HG03378 (cell line): ENCODE results near the gene NXPH1.

Experiments used
- ATAC-seq: cut with Tn5 transposase; IDR thresholded peaks from one replicate; pipeline ENCODE4 v1.9.1; 2021; ENCODE audit warnings: mild to moderate bottlenecking, moderate library complexity; ENCODE audit not compliant: unreplicated experiment

The NXPH1 gene

DNA sequence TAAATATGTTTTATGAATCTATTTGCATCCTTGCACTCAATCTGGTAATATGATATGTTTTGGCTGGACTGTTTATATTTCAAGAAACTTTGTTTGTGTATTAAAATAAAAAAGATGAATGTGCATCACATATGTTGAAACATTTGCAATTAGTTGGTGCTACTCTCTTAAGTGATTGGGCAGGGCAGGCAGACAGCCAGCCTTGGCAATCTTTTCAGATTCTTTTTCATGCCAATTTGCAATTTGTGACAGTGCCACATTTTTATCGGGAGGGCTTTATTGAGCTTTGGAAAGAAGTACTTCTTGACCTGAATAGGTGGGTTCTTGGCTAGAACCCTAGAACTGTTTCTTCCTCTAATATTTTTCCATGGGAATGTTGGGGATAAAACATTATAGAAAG is 152.2 kb downstream of the NXPH1 start:
- no peak for ATAC-seq

- ATAC-seq: no peak
Measured at GRCh38 chr7:8590225-8590624, 156.8 kb downstream of the NXPH1 start.

GRCh38 chr7:8590791-8591190 is 157.4 kb downstream of the NXPH1 start:
- ATAC-seq: no peak

GRCh38 chr7:8591289-8591688 is 157.9 kb downstream of the NXPH1 start:
- ATAC-seq: no peak

DNA sequence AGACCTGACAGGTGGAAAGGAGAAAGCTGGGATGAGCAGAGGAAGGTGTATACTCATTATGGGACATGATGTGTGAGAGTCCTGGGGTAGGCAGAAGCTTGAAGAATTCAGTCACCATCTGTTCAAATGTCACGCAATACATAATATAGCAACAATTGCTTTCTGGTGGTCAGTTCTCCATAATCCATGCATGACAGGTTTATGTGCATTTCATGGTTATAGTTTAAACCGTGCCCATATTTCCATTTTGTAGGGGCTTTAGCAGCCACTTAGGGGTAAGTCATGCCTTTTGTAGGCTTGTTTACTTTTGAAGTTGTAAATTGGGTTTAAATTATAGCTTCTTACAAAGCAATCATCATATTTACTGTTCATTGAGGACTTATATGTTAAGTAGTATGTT is 158.8 kb downstream of the NXPH1 start:
- ATAC-seq: no peak

- no peak for ATAC-seq
Measured at GRCh38 chr7:8594115-8594514, 160.7 kb downstream of the NXPH1 start.

GRCh38 chr7:8597565-8597964 is 164.2 kb downstream of the NXPH1 start:
- ATAC-seq: no peak

DNA sequence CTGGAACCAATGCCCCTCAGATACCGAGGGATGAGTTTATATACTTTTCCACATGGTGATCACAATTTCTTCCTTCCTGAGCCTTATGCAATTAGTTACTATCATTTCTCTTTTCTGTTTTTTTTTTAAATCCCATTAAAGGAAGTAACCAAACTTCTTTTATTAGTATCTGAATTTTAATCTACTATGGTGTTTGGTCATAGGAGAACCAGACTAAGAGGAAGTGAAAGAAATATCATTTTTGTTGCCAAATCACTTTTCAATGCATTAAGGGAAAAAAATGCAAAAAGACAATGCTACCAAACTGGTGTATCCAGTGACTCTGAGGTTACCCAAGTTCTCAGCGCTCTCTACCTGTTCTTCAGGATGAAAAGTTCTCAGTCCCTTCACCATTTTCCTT is 167.7 kb downstream of the NXPH1 start:
- no peak for ATAC-seq

DNA sequence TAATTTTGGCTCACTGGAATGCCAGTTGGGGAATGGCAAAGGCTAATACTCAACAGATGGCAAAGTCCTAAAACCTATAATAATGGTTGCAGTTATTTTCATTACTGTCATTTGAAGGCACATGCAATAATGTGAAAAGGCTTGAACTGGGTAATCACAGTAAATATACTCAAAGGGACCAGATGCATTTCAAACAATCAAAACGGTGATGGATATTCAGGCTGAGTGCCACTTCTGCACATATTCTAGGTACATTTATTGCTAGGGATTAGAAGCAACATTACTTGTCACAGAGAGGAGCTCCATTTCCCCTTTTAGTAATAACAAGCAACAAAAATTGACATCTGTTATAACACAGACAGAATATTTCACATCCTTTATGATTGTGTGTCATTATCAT is 171.8 kb downstream of the NXPH1 start:
- ATAC-seq: no peak

DNA sequence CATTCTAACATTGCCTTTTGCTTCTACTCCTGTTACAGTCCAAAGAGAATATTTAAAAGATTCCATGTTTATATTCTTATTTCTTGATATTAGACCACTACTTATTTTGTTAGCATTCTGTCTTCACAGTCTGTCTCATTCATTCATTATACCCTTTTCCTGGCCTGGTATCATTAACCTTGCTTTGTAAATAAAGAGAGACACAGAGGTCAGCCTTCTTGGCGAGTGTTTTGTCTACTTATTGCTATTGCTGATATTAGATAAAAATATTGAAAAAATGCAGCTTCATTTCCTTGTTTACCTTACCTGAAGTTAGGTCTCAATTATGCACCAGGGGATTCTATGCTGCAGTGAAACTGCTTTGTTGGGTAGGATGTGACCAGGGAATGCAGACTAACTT is 179.2 kb downstream of the NXPH1 start:
- no peak for ATAC-seq

- no peak for ATAC-seq
Measured at GRCh38 chr7:8613191-8613590, 179.8 kb downstream of the NXPH1 start.

GRCh38 chr7:8615019-8615418 is 181.6 kb downstream of the NXPH1 start:
- no peak for ATAC-seq

DNA sequence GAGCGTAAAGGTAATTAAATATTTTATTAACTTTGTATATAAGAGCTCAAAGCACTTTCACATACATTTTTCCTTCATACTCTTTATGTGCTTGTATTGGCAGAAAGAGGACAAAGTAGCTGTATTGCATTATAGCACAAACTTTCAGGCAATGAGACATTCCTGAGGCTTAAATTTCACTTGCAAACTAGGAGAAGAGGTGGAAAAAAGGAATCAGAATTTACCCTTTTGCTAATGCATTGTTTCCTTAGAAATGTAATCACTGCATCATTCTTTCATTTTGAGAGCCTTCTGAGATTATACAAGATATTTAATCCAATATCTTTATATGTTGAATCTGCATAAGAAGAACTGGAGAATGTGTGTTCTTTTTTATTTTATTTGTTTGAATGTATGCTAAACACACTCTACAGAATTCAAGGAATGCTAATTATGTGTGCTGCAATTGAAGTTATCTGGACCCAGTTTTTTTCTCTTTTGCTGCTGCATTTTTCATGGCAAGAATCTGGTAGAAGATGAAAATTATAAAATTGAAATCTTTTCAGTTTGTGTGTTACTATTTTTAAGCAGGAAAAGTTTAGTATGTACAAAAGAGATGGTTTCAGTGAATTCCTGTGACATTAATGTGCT is 185.1 kb downstream of the NXPH1 start:
- ATAC-seq: no peak

- no peak for ATAC-seq
Measured at GRCh38 chr7:8620169-8620568, 186.8 kb downstream of the NXPH1 start.

- ATAC-seq: no peak
Measured at GRCh38 chr7:8625612-8626011, 192.2 kb downstream of the NXPH1 start.

DNA sequence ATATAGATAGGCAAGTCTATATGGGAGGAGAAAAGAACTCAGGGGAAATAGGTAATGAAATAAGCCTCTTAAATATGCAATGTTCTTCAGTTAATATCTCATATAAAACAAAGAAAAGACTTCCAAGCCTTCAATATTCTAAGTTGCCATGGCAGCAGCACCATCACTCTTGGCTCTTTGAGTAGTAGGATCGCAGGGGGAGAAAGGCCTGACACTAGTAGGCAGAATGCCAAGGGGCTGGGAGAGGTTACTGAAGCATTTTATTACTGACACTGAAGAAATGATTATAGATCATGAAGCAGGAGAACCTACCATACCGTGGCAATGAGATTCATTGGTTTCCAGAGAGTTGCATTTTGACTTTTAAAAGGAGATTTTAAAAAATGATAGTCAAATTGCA is 193.9 kb downstream of the NXPH1 start:
- ATAC-seq: no peak

DNA sequence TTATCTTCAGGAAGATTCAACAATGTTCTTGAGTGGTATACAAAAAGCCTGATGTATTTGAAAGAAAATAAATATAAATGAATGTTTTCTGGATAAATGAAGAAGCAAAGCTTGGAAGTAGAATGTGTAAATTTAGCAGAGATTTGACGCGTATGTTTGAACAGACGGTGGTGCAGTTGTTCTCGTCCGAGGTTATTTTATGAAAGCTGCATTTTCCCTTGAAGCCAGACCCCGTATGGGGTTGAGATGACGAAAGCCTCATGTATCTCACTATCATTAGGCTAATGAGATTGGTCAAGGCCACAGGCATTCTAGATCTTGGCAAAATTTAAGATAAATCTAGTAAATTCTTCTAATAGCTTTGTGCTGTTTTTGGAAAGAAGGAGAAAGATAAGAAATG is 195.2 kb downstream of the NXPH1 start:
- no peak for ATAC-seq

GRCh38 chr7:8629504-8629903 is 196.1 kb downstream of the NXPH1 start:
- no peak for ATAC-seq

GRCh38 chr7:8637322-8637721 is 203.9 kb downstream of the NXPH1 start:
- no peak for ATAC-seq

GRCh38 chr7:8638076-8638475 is 204.7 kb downstream of the NXPH1 start:
- no peak for ATAC-seq

- no peak for ATAC-seq
Measured at GRCh38 chr7:8639668-8640067, 206.3 kb downstream of the NXPH1 start.

GRCh38 chr7:8640671-8641070 is 207.3 kb downstream of the NXPH1 start:
- ATAC-seq: no peak
